ENCODE data around the gene FTH1.
A peak's percentile ranks its signal among the peaks of the same experiment; 100 is the strongest.

FTH1 gene

DNA sequence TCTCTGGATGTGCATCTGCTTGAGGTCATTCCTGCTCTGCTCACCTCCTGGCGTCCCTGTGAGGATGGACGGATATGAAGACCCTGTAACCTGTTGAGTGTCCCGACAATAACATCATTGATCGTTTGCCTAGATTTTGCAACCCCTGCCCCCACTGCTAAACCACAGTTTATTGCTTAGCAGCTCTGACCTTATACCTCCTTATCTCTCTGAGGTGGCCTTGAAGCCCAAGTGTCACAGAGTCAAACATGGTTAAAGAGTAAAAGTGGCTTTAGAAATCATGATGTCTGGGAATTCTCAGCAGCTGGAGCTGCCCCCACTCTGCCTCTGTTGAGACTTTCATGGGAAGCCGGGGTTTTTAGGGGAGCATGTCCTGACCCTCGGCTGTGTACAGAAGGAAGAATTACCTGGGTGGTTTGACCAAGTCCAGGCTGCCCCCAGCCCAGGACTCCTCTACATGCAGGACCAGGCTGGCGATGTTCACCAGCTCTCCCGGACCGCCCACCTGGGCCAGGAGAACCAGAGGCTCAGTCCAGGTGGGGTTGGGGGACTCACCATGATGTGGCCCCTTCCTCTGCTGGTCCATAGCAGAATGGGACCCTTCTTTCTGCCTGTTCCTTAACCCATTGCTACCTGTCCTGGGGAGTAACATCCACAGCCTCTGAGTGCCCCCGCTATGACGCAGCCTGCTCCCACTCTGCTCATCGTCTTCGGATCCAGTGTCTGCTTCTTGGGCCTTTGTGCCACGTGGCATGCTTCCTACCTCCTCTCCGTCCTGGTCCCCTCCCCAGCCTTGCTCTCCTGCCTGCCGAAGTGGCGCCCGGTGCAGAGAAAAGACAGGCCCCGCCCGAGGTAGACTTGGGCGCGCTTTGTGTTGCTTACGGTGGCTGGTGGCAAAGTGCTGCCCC lies 33.4 kb upstream of the FTH1 start:
- Histone ChIP-seq H3K9me3 (ENCODE audit: severe bottlenecking) (peaks cover 10% of the 10 kb centered on the region), H3K36me3 (no peaks in the 10 kb centered on the region), H3K27ac (no peak overlapping the region), H3K4me3 (ENCODE audit: low read depth, low read length) (no peak overlapping the region), H3K27me3 (ENCODE audit: insufficient read depth, low read depth, severe bottlenecking) (no peaks in the 10 kb centered on the region)
- TF ChIP-seq, protein P1, sequence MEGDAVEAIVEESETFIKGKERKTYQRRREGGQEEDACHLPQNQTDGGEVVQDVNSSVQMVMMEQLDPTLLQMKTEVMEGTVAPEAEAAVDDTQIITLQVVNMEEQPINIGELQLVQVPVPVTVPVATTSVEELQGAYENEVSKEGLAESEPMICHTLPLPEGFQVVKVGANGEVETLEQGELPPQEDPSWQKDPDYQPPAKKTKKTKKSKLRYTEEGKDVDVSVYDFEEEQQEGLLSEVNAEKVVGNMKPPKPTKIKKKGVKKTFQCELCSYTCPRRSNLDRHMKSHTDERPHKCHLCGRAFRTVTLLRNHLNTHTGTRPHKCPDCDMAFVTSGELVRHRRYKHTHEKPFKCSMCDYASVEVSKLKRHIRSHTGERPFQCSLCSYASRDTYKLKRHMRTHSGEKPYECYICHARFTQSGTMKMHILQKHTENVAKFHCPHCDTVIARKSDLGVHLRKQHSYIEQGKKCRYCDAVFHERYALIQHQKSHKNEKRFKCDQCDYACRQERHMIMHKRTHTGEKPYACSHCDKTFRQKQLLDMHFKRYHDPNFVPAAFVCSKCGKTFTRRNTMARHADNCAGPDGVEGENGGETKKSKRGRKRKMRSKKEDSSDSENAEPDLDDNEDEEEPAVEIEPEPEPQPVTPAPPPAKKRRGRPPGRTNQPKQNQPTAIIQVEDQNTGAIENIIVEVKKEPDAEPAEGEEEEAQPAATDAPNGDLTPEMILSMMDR (IDR thresholded peaks at IDR 0.05; ENCODE audit: low read depth, low read length), result no peak
- no peak for DNase-seq

DNA sequence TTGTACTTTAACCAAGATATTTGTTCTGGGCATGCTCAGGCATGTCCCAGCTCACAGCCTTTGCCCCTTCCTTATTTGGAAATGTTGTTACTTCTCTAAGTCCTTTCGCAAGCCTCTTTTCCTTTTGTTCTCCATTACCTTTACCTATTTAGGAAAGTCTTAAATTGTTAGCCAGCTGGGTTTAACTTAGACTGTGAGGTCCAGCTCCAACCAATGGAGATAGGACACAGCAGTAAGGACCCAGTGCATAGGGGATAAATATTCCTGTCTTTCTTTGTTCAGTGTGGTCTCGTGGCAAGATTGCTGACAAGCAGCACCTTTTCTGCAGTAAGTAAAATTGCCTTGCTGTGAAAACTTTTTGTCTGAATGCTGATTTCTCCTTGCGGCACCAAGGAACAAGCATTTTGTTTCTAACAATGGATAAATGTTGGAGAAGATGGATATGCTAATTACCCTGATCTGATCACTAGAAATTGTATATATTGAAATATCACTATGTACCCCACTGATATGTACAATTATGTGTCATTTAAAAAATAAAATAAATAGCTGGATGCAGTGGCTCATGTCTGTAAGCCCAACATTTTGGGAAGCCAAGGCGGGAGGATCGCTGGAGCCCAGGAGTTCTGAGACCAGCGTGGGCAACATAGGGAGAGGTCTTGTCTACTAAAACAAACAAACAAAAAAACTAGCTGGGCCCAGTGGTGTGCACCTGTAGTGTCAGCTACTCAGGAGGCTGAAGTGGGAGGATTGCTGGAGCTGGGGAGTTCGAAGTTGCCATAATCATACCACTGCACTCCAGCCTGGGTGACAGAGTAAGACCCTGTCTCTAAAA lies 31.9 kb upstream of the FTH1 start:
- TF ChIP-seq, protein P1 (IDR thresholded peaks at IDR 0.05; ENCODE audit: low read depth, low read length), result no peak
- Histone ChIP-seq H3K27me3 (ENCODE audit: insufficient read depth, low read depth, severe bottlenecking) (no peaks in the 10 kb centered on the region), H3K4me3 (ENCODE audit: low read depth, low read length) (no peak overlapping the region), H3K9me3 (ENCODE audit: severe bottlenecking) (peaks cover 10% of the 10 kb centered on the region), H3K36me3 (no peaks in the 10 kb centered on the region), H3K27ac (peak overlapping the region; percentile 29)
- DNase-seq, result no peak

DNA sequence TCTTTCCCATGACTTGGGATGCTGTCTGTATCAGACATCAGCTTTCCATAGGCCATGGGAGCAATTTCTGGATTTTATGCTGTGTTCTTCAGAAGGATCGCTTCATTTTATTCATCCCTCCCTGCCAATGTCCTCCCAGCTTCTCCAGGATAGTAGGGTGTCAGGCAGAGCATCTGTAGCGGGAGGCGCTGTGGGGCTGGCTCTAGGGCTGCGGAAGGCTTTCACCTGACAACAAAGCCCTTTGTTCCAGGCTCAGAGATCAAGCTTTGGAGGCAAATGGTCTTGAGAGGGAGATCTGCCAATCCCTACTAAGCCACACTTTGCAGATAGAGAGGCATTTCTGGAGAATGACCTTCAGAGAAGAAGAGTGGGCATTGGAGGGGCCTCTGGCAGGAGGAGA lies 29.5 kb upstream of the FTH1 start:
- DNase-seq, result no peak
- TF ChIP-seq, protein P1 (IDR thresholded peaks at IDR 0.05; ENCODE audit: low read depth, low read length), result no peak
- Histone ChIP-seq H3K9me3 (ENCODE audit: severe bottlenecking) (peaks cover 10% of the 10 kb centered on the region), H3K36me3 (no peaks in the 10 kb centered on the region), H3K4me3 (ENCODE audit: low read depth, low read length) (no peak overlapping the region), H3K27ac (no peak overlapping the region), H3K27me3 (ENCODE audit: insufficient read depth, low read depth, severe bottlenecking) (no peaks in the 10 kb centered on the region)

DNA sequence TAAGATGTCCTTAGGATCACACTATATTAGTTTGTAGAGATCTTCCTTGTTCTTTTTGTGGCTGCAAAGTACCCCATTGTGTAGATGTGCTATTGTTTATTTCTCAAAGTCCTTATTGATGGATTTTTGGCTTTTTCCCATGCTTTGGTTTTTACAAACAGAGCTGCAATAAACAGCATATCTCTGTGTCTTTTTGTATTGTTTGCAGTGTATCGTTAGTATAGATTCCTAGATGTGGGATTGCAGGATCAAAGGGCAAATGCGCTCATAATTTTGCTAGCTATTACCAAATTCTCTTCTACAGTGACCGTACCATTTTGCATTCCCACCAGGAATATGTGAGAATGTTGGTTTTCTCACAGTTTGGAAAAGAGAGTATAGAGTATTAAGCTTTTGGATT lies 27.5 kb upstream of the FTH1 start:
- Histone ChIP-seq H3K9me3 (ENCODE audit: severe bottlenecking) (peaks cover 10% of the 10 kb centered on the region), H3K36me3 (no peaks in the 10 kb centered on the region), H3K27ac (no peak overlapping the region), H3K4me3 (ENCODE audit: low read depth, low read length) (no peak overlapping the region), H3K27me3 (ENCODE audit: insufficient read depth, low read depth, severe bottlenecking) (no peaks in the 10 kb centered on the region)
- TF ChIP-seq, protein P1 (IDR thresholded peaks at IDR 0.05; ENCODE audit: low read depth, low read length), result no peak
- no peak for DNase-seq

DNA sequence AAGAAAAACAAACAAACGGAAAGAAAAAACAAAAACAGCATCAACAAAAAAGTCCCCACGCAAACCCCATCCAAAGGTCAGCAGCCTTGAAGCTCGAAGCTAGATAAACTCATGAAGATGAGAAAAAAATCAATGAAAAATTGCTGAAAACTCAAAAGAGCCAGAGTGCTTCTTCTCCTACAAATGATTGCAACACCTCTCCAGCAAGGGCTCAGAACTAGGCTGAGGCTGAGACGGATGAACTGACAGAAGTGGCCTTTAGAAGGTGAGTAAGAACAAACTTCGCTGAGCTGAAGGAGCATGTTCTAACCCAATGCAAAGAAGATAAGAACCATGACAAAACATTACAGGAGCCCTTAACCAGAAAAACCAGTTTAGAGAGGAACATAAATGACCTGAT lies 18.4 kb upstream of the FTH1 start:
- no peaks in the 10 kb centered on the region for H3K27me3 ChIP-seq (ENCODE audit: insufficient read depth, low read depth, severe bottlenecking)
- peaks cover 16% of the 10 kb centered on the region for H3K9me3 ChIP-seq (ENCODE audit: severe bottlenecking)
- TF ChIP-seq, protein P1 (IDR thresholded peaks at IDR 0.05; ENCODE audit: low read depth, low read length), result no peak
- no peak overlapping the region for H3K27ac ChIP-seq
- no peak for DNase-seq
- no peak overlapping the region for H3K4me3 ChIP-seq (ENCODE audit: low read depth, low read length)
- H3K36me3 ChIP-seq, result no peaks in the 10 kb centered on the region
